ENCODE measurements around the gene DAAM2.

- TF ChIP-seq MYC (IDR thresholded peaks at IDR 0.05; ENCODE audit: low read depth, low read length) (no peak), CTCF (IDR thresholded peaks at IDR 0.05; ENCODE audit: extremely low read depth in 1 of 2, insufficient read depth in 1 of 2, low read depth in 1 of 2, low read length in 2 of 2) (no peak), POLR2A (IDR thresholded peaks at IDR 0.05; ENCODE audit: low read depth, low read length) (no peak), POLR2AphosphoS5 (IDR thresholded peaks at IDR 0.05; ENCODE audit: insufficient read depth, low read depth, low read length) (no peak), EZH2 (IDR thresholded peaks at IDR 0.05; ENCODE audit: borderline replicate concordance, low read depth, low read length, severe bottlenecking) (no peak)
Observed at GRCh38 chr6:39876111-39876510, 83.9 kb downstream of the DAAM2 start.
